ENCODE data around the gene SEMA3B.

DNA sequence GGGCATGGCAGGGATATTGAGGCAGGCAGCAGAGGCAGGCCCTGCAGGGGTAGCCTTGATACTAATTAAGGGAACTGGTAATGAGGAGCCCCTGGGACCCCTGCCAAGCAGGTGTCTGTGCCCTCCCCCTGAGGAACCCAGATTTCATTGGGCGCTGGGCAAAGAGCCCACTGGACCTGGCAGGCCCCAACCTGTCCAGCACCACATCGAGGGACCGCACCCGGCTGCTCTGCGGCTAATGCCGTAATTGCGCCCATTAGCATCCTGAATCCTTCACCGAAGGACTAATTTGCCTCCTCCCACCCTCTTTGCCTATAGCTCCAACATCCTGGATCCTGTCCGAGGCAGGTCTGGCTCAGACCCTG is 13.7 kb upstream of the SEMA3B start:
- no peak for TF ChIP-seq EZH2 (IDR thresholded peaks at IDR 0.05; ENCODE audit: low read length)
- TF ChIP-seq, protein P1, sequence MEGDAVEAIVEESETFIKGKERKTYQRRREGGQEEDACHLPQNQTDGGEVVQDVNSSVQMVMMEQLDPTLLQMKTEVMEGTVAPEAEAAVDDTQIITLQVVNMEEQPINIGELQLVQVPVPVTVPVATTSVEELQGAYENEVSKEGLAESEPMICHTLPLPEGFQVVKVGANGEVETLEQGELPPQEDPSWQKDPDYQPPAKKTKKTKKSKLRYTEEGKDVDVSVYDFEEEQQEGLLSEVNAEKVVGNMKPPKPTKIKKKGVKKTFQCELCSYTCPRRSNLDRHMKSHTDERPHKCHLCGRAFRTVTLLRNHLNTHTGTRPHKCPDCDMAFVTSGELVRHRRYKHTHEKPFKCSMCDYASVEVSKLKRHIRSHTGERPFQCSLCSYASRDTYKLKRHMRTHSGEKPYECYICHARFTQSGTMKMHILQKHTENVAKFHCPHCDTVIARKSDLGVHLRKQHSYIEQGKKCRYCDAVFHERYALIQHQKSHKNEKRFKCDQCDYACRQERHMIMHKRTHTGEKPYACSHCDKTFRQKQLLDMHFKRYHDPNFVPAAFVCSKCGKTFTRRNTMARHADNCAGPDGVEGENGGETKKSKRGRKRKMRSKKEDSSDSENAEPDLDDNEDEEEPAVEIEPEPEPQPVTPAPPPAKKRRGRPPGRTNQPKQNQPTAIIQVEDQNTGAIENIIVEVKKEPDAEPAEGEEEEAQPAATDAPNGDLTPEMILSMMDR (optimal IDR thresholded peaks at IDR 0.05 in 1 of 3, IDR thresholded peaks at IDR 0.05 in 1 of 3, conservative IDR thresholded peaks at IDR 0.05 in 1 of 3; ENCODE audit: extremely low read depth in 1 of 3, insufficient read depth in 2 of 3, low read length in 3 of 3), result no peak

Data from keratinocyte (primary cell).